A549 treated with CORT108297 at 1 μM for 4 hours (cell line): ENCODE measurements around the gene ACTL6A. TPM values are rescaled to one million over a fixed set of nuclear protein-coding genes. Genes with fewer than 3 reads are reported as not detected.

Source experiments
- total RNA-seq: library from RNA; stranded (reverse); fragments of 200-300 nt; extraction: Qiagen RNA extraction; gene quantifications from 5 replicates; pipeline ENCODE4 v1.2.3, GENCODE V29; 2022

The ACTL6A gene
- total RNA-seq: 49.7 to 75.0 TPM (median 51.6 TPM) in 5 replicates

GRCh38 chr3:179562591-179563270 lies at the start of gene ACTL6A:
Gene ACTL6A (plus strand): TSS chr3:179562926. CDS start chr3:179563093, 167 bp downstream.

GRCh38 chr3:179604321-179605078 lies 41.8 kb downstream of the ACTL6A start, which contains the start of the genes MRPL47 and NDUFB5:
Gene MRPL47 (minus strand): TSS chr3:179604638. CDS start chr3:179604624, 14 bp downstream.
Gene NDUFB5 (plus strand): TSS chr3:179604794. CDS start chr3:179604816, 22 bp downstream.

Other genes with a start within 250 kb of the ACTL6A start
- gene ZNF639, start 239.9 kb upstream of the ACTL6A start, total RNA-seq: 21.3 to 23.1 TPM (median 21.9 TPM) in 5 replicates
- 17.3 to 21.4 TPM (median 18.7 TPM) in 5 replicates for gene MFN1, start 215.2 kb upstream of the ACTL6A start, total RNA-seq
- 9.4 to 15.6 TPM (median 11.5 TPM) in 5 replicates for gene GNB4, start 111.5 kb upstream of the ACTL6A start, total RNA-seq
- gene MRPL47, start 41.7 kb downstream of the ACTL6A start, total RNA-seq: 34.5 to 46.5 TPM (median 36.9 TPM) in 5 replicates
- gene NDUFB5, start 41.9 kb downstream of the ACTL6A start, total RNA-seq: 42.1 to 64.7 TPM (median 52.3 TPM) in 5 replicates
- gene USP13, start 90.1 kb downstream of the ACTL6A start, total RNA-seq: 7.8 to 12.6 TPM (median 10.8 TPM) in 5 replicates